NK-92 (cell line): ENCODE data around the gene AGPAT3.

Source experiments
- DNase-seq: peaks from one replicate; lab custom pipeline; 2025; ENCODE audit not compliant: unreplicated experiment; lab: John Stamatoyannopoulos, UW

The AGPAT3 gene

GRCh38 chr21:43861706-43862105, 3.3 kb upstream of the AGPAT3 start:
- no peak for DNase-seq

- DNase-seq, result no peak
These were observed 586 bp upstream of the AGPAT3 start for GRCh38 chr21:43864313-43864961.

GRCh38 chr21:43865540-43866259, 677 bp downstream of the AGPAT3 start:
- DNase-seq, result no peak

GRCh38 chr21:43866260-43866629, 1.2 kb downstream of the AGPAT3 start:
- DNase-seq, result no peak

- DNase-seq, result no peak
These were observed 1.8 kb downstream of the AGPAT3 start for GRCh38 chr21:43866659-43867331.

GRCh38 chr21:43867332-43867703, 2.3 kb downstream of the AGPAT3 start:
- DNase-seq, result no peak

GRCh38 chr21:43867948-43868347, 2.9 kb downstream of the AGPAT3 start:
- DNase-seq, result no peak

GRCh38 chr21:43868461-43868860, 3.4 kb downstream of the AGPAT3 start:
- DNase-seq, result no peak

- DNase-seq, result no peak
These were observed 4.7 kb downstream of the AGPAT3 start for GRCh38 chr21:43869486-43870325.

GRCh38 chr21:43871487-43871886, 6.5 kb downstream of the AGPAT3 start:
- no peak for DNase-seq

GRCh38 chr21:43872531-43873197, 7.6 kb downstream of the AGPAT3 start:
- DNase-seq, result no peak

GRCh38 chr21:43873673-43874072, 8.7 kb downstream of the AGPAT3 start:
- DNase-seq, result no peak

GRCh38 chr21:43874085-43874805, 9.2 kb downstream of the AGPAT3 start:
- no peak for DNase-seq

GRCh38 chr21:43876605-43877004, 11.6 kb downstream of the AGPAT3 start:
- no peak for DNase-seq

- DNase-seq, result no peak
These were observed 13.0 kb downstream of the AGPAT3 start for GRCh38 chr21:43877936-43878575.

GRCh38 chr21:43879348-43880110, 14.5 kb downstream of the AGPAT3 start:
- DNase-seq, result no peak

GRCh38 chr21:43880111-43880985, 15.3 kb downstream of the AGPAT3 start:
- no peak for DNase-seq

GRCh38 chr21:43881283-43881682, 16.3 kb downstream of the AGPAT3 start:
- DNase-seq, result no peak
